ENCODE data around the gene TMCC3.
"Not testable (repeated sequence)": the region's sequence is repeated elsewhere in the genome, so short reads cannot be mapped to it uniquely, and the experiment has no call there.

The TMCC3 gene

DNA sequence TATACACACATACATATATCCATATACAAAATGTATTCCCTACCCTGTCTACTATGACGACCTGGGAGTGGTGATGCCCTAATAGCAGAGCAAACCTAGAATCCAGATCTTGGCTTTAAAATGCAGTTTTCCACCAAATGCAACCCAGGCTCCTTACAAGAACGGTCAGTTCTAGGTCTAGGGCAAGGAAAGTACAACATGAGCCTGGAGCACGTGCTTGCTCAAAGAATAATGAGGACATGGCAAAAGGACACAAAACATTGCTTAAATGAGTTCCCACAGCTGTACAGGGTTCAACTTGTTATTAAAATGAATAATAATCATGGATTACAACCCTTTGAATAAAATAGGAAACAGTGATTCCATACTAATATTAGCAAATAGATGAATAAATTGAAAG lies 94.7 kb downstream of the TMCC3 start:
- H3K9ac ChIP-seq (ENCODE audit: insufficient read length, low read depth): no peak overlapping the region
- peaks cover 3% of the 10 kb centered on the region for H3K4me1 ChIP-seq (ENCODE audit: insufficient read depth, insufficient read length)
- H3K36me3 ChIP-seq (ENCODE audit: insufficient read depth, insufficient read length, low read length): no peaks in the 10 kb centered on the region
- DNase-seq (ENCODE audit: low read depth, low spot score): no peak
- H3K4me3 ChIP-seq (ENCODE audit: insufficient read length, low read depth): no peak overlapping the region
- no peak for TF ChIP-seq YY1 (IDR thresholded peaks at IDR 0.05; ENCODE audit: insufficient read depth, insufficient read length)
- no peak for TF ChIP-seq ZNF274 (IDR thresholded peaks at IDR 0.05; ENCODE audit: low read depth, low read length)
- TF ChIP-seq SUZ12 (IDR thresholded peaks at IDR 0.05; ENCODE audit: extremely low read depth, insufficient read depth, insufficient read length): no peak
- no peaks in the 10 kb centered on the region for H3K9me3 ChIP-seq (ENCODE audit: insufficient read depth, low read length)
- no peaks in the 10 kb centered on the region for H3K27me3 ChIP-seq (ENCODE audit: insufficient read depth, insufficient read length)

- DNase-seq (ENCODE audit: low read depth, low spot score): no peak
- no peaks in the 10 kb centered on the region for H3K4me1 ChIP-seq (ENCODE audit: insufficient read depth, insufficient read length)
- TF ChIP-seq ZNF274 (IDR thresholded peaks at IDR 0.05; ENCODE audit: low read depth, low read length): no peak
- TF ChIP-seq SUZ12 (IDR thresholded peaks at IDR 0.05; ENCODE audit: extremely low read depth, insufficient read depth, insufficient read length): no peak
- H3K27me3 ChIP-seq (ENCODE audit: insufficient read depth, insufficient read length): no peaks in the 10 kb centered on the region
- no peak overlapping the region for H3K9ac ChIP-seq (ENCODE audit: insufficient read length, low read depth)
- no peaks in the 10 kb centered on the region for H3K36me3 ChIP-seq (ENCODE audit: insufficient read depth, insufficient read length, low read length)
- H3K4me3 ChIP-seq (ENCODE audit: insufficient read length, low read depth): no peak overlapping the region
- H3K9me3 ChIP-seq (ENCODE audit: insufficient read depth, low read length): no peaks in the 10 kb centered on the region
These were observed 96.5 kb downstream of the TMCC3 start for GRCh38 chr12:94553875-94554274.

- TF ChIP-seq ZNF274 (IDR thresholded peaks at IDR 0.05; ENCODE audit: low read depth, low read length): no peak
- TF ChIP-seq SUZ12 (IDR thresholded peaks at IDR 0.05; ENCODE audit: extremely low read depth, insufficient read depth, insufficient read length): no peak
- TF ChIP-seq YY1 (IDR thresholded peaks at IDR 0.05; ENCODE audit: insufficient read depth, insufficient read length): no peak
- H3K4me1 ChIP-seq (ENCODE audit: insufficient read depth, insufficient read length): no peaks in the 10 kb centered on the region
- no peaks in the 10 kb centered on the region for H3K36me3 ChIP-seq (ENCODE audit: insufficient read depth, insufficient read length, low read length)
- no peak for DNase-seq (ENCODE audit: low read depth, low spot score)
- H3K9ac ChIP-seq (ENCODE audit: insufficient read length, low read depth): no peak overlapping the region
- no peaks in the 10 kb centered on the region for H3K27me3 ChIP-seq (ENCODE audit: insufficient read depth, insufficient read length)
- H3K9me3 ChIP-seq (ENCODE audit: insufficient read depth, low read length): peaks cover 3% of the 10 kb centered on the region; the same call in 1 of the 2 replicates
- no peak overlapping the region for H3K4me3 ChIP-seq (ENCODE audit: insufficient read length, low read depth)
These were observed 97.2 kb downstream of the TMCC3 start for GRCh38 chr12:94553130-94553519.

DNA sequence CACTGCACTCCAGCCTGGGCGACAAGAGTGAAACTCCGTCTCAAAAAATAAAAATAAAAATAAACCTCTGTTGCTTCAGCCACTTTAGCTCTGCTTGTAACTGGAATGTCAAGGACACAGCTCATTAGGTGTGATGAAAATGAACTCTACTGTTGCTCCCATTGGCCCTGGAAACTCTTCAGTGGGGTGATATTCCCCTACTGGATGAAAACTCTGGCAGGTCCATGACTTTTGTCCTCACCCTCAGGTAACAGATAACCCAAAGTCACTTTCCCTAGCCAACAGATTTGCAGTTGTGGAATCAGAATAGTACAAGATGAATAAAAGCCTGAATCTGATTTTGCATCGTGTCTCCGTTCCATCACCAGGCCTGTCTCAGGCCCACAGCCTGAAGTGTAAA lies 98.5 kb downstream of the TMCC3 start:
- Histone ChIP-seq H3K9me3 (ENCODE audit: insufficient read depth, low read length) (peaks cover 16% of the 10 kb centered on the region), H3K27me3 (ENCODE audit: insufficient read depth, insufficient read length) (no peaks in the 10 kb centered on the region), H3K9ac (ENCODE audit: insufficient read length, low read depth) (no peak overlapping the region), H3K4me3 (ENCODE audit: insufficient read length, low read depth) (no peak overlapping the region), H3K36me3 (ENCODE audit: insufficient read depth, insufficient read length, low read length) (no peaks in the 10 kb centered on the region), H3K4me1 (ENCODE audit: insufficient read depth, insufficient read length) (no peaks in the 10 kb centered on the region)
- TF ChIP-seq SUZ12 (IDR thresholded peaks at IDR 0.05; ENCODE audit: extremely low read depth, insufficient read depth, insufficient read length) (no peak), YY1 (IDR thresholded peaks at IDR 0.05; ENCODE audit: insufficient read depth, insufficient read length) (no peak)
- DNase-seq (ENCODE audit: low read depth, low spot score): no peak

- no peak overlapping the region for H3K9ac ChIP-seq (ENCODE audit: insufficient read length, low read depth)
- peaks cover 25% of the 10 kb centered on the region for H3K9me3 ChIP-seq (ENCODE audit: insufficient read depth, low read length)
- no peaks in the 10 kb centered on the region for H3K36me3 ChIP-seq (ENCODE audit: insufficient read depth, insufficient read length, low read length)
- no peak for TF ChIP-seq YY1 (IDR thresholded peaks at IDR 0.05; ENCODE audit: insufficient read depth, insufficient read length)
- no peak for TF ChIP-seq ZNF274 (IDR thresholded peaks at IDR 0.05; ENCODE audit: low read depth, low read length)
- TF ChIP-seq SUZ12 (IDR thresholded peaks at IDR 0.05; ENCODE audit: extremely low read depth, insufficient read depth, insufficient read length): no peak
- DNase-seq (ENCODE audit: low read depth, low spot score): no peak
- H3K4me3 ChIP-seq (ENCODE audit: insufficient read length, low read depth): no peak overlapping the region
- no peaks in the 10 kb centered on the region for H3K27me3 ChIP-seq (ENCODE audit: insufficient read depth, insufficient read length)
- H3K4me1 ChIP-seq (ENCODE audit: insufficient read depth, insufficient read length): no peaks in the 10 kb centered on the region
These were observed 99.4 kb downstream of the TMCC3 start for GRCh38 chr12:94550964-94551363.

DNA sequence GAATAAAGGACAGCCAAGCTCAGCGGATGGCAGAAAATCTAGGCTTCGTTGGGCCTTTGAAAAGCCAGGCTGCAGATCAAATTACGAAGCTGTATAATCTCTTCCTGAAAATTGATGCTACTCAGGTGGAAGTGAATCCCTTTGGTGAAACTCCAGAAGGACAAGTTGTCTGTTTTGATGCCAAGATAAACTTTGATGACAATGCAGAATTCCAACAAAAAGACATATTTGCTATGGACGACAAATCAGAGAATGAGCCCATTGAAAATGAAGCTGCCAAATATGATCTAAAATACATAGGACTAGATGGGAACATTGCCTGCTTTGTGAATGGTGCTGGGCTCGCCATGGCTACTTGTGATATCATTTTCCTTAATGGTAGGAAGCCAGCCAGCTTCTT lies 101.5 kb downstream of the TMCC3 start:
- not testable (repeated sequence) for H3K4me1 ChIP-seq (ENCODE audit: insufficient read depth, insufficient read length); H3K4me3 ChIP-seq (ENCODE audit: insufficient read length, low read depth); H3K9ac ChIP-seq (ENCODE audit: insufficient read length, low read depth); DNase-seq (ENCODE audit: low read depth, low spot score); H3K27me3 ChIP-seq (ENCODE audit: insufficient read depth, insufficient read length); H3K36me3 ChIP-seq (ENCODE audit: insufficient read depth, insufficient read length, low read length)
- peaks cover 26% of the 10 kb centered on the region for H3K9me3 ChIP-seq (ENCODE audit: insufficient read depth, low read length)

DNA sequence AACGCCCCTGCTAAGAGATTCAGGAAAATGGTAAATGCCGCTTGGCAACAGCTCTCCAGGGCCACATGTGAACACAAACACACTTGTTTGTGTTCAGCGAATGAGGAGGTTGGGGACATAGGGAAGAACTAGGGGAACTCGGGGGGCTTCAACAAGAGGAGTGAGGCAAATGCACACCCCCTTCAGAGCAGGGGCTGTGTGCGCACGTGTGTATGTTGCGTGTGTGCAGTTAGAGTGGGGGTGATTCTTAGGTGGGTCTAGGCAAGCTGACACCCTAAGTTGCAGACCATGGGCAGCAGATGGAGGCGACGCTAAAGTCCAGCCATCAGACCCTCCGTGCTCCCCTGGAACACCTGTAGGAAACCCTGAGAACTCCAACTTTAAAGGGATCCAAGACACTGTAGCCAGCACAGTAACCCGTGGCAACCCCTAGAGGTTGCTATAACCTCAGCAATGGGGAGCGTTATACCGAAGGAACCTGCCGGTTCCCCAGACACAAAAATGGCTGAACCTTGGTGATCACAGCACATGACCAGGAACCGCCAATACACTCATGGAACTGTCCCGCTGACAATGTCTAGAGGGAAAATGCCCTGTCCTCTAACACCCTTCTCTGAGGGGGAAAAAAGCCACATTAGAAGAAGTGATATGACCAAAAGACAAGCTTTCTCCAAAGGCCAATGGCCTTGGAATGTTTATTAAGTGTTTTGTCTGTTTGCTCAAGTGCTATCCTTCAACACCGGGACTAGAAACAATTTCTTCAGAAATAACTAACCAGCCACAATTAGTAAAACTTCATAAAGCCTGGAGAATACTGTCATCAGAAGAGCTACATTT lies 104.2 kb downstream of the TMCC3 start:
- H3K9ac ChIP-seq (ENCODE audit: insufficient read length, low read depth): no peak overlapping the region
- no peak overlapping the region for H3K4me3 ChIP-seq (ENCODE audit: insufficient read length, low read depth)
- H3K4me1 ChIP-seq (ENCODE audit: insufficient read depth, insufficient read length): no peaks in the 10 kb centered on the region
- DNase-seq (ENCODE audit: low read depth, low spot score): peak; percentile 74
- H3K36me3 ChIP-seq (ENCODE audit: insufficient read depth, insufficient read length, low read length): no peaks in the 10 kb centered on the region
- H3K9me3 ChIP-seq (ENCODE audit: insufficient read depth, low read length): peaks cover 26% of the 10 kb centered on the region
- no peaks in the 10 kb centered on the region for H3K27me3 ChIP-seq (ENCODE audit: insufficient read depth, insufficient read length)
- no peak for TF ChIP-seq YY1 (IDR thresholded peaks at IDR 0.05; ENCODE audit: insufficient read depth, insufficient read length)
- TF ChIP-seq SUZ12 (IDR thresholded peaks at IDR 0.05; ENCODE audit: extremely low read depth, insufficient read depth, insufficient read length): no peak
- no peak for TF ChIP-seq ZNF274 (IDR thresholded peaks at IDR 0.05; ENCODE audit: low read depth, low read length)

Measured in NT2/D1 (cell line).